ENCODE data around the gene SLCO3A1. TPM values are rescaled to one million over a fixed set of nuclear protein-coding genes. Genes with fewer than 3 reads are reported as not detected.

SLCO3A1 gene
- total and polyA plus RNA-seq, 2 of the 8 experiments (the other 6 are each of a cell fraction or from before 2014, with no cell fraction given), result 15.1 to 20.4 TPM

GRCh38 chr15:92120094-92120795, 266.7 kb downstream of the SLCO3A1 start (continued):
- TF ChIP-seq, protein P1, sequence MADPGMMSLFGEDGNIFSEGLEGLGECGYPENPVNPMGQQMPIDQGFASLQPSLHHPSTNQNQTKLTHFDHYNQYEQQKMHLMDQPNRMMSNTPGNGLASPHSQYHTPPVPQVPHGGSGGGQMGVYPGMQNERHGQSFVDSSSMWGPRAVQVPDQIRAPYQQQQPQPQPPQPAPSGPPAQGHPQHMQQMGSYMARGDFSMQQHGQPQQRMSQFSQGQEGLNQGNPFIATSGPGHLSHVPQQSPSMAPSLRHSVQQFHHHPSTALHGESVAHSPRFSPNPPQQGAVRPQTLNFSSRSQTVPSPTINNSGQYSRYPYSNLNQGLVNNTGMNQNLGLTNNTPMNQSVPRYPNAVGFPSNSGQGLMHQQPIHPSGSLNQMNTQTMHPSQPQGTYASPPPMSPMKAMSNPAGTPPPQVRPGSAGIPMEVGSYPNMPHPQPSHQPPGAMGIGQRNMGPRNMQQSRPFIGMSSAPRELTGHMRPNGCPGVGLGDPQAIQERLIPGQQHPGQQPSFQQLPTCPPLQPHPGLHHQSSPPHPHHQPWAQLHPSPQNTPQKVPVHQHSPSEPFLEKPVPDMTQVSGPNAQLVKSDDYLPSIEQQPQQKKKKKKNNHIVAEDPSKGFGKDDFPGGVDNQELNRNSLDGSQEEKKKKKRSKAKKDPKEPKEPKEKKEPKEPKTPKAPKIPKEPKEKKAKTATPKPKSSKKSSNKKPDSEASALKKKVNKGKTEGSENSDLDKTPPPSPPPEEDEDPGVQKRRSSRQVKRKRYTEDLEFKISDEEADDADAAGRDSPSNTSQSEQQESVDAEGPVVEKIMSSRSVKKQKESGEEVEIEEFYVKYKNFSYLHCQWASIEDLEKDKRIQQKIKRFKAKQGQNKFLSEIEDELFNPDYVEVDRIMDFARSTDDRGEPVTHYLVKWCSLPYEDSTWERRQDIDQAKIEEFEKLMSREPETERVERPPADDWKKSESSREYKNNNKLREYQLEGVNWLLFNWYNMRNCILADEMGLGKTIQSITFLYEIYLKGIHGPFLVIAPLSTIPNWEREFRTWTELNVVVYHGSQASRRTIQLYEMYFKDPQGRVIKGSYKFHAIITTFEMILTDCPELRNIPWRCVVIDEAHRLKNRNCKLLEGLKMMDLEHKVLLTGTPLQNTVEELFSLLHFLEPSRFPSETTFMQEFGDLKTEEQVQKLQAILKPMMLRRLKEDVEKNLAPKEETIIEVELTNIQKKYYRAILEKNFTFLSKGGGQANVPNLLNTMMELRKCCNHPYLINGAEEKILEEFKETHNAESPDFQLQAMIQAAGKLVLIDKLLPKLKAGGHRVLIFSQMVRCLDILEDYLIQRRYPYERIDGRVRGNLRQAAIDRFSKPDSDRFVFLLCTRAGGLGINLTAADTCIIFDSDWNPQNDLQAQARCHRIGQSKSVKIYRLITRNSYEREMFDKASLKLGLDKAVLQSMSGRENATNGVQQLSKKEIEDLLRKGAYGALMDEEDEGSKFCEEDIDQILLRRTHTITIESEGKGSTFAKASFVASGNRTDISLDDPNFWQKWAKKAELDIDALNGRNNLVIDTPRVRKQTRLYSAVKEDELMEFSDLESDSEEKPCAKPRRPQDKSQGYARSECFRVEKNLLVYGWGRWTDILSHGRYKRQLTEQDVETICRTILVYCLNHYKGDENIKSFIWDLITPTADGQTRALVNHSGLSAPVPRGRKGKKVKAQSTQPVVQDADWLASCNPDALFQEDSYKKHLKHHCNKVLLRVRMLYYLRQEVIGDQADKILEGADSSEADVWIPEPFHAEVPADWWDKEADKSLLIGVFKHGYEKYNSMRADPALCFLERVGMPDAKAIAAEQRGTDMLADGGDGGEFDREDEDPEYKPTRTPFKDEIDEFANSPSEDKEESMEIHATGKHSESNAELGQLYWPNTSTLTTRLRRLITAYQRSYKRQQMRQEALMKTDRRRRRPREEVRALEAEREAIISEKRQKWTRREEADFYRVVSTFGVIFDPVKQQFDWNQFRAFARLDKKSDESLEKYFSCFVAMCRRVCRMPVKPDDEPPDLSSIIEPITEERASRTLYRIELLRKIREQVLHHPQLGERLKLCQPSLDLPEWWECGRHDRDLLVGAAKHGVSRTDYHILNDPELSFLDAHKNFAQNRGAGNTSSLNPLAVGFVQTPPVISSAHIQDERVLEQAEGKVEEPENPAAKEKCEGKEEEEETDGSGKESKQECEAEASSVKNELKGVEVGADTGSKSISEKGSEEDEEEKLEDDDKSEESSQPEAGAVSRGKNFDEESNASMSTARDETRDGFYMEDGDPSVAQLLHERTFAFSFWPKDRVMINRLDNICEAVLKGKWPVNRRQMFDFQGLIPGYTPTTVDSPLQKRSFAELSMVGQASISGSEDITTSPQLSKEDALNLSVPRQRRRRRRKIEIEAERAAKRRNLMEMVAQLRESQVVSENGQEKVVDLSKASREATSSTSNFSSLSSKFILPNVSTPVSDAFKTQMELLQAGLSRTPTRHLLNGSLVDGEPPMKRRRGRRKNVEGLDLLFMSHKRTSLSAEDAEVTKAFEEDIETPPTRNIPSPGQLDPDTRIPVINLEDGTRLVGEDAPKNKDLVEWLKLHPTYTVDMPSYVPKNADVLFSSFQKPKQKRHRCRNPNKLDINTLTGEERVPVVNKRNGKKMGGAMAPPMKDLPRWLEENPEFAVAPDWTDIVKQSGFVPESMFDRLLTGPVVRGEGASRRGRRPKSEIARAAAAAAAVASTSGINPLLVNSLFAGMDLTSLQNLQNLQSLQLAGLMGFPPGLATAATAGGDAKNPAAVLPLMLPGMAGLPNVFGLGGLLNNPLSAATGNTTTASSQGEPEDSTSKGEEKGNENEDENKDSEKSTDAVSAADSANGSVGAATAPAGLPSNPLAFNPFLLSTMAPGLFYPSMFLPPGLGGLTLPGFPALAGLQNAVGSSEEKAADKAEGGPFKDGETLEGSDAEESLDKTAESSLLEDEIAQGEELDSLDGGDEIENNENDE (IDR thresholded peaks at IDR 0.05; ENCODE audit: insufficient replicate concordance, low read length), result no peak
- no peak for TF ChIP-seq KDM5A (IDR thresholded peaks at IDR 0.05; ENCODE audit: low read length)
